GM19351 (cell line): ENCODE results near the gene EPHB2.

Experiments
- ATAC-seq: cut with Tn5 transposase; IDR thresholded peaks from one replicate; pipeline ENCODE4 v1.9.1; 2021; ENCODE audit warnings: mild to moderate bottlenecking, moderate library complexity; ENCODE audit not compliant: unreplicated experiment

Gene EPHB2

GRCh38 chr1:22749919-22750684 is 39.5 kb downstream of the EPHB2 start:
- no peak for ATAC-seq

- no peak for ATAC-seq
These were observed 40.0 kb downstream of the EPHB2 start for GRCh38 chr1:22750685-22751051.

- ATAC-seq, result no peak
These were observed 40.5 kb downstream of the EPHB2 start for GRCh38 chr1:22751124-22751531.

- no peak for ATAC-seq
These were observed 41.7 kb downstream of the EPHB2 start for GRCh38 chr1:22752339-22752738.

- no peak for ATAC-seq
These were observed 42.9 kb downstream of the EPHB2 start for GRCh38 chr1:22753481-22753971.

- peak; percentile 76 for ATAC-seq
These were observed 43.6 kb downstream of the EPHB2 start for GRCh38 chr1:22754106-22754768.

GRCh38 chr1:22754824-22755223 is 44.2 kb downstream of the EPHB2 start:
- no peak for ATAC-seq

GRCh38 chr1:22755641-22756040 is 45.0 kb downstream of the EPHB2 start:
- no peak for ATAC-seq

GRCh38 chr1:22756125-22756735 is 45.6 kb downstream of the EPHB2 start:
- ATAC-seq, result no peak

- no peak for ATAC-seq
These were observed 49.8 kb downstream of the EPHB2 start for GRCh38 chr1:22760455-22760854.

GRCh38 chr1:22761101-22761500 is 50.5 kb downstream of the EPHB2 start:
- ATAC-seq, result no peak

GRCh38 chr1:22761821-22762220 is 51.2 kb downstream of the EPHB2 start:
- no peak for ATAC-seq

GRCh38 chr1:22763487-22764200 is 53.0 kb downstream of the EPHB2 start:
- peak; percentile 68 for ATAC-seq

GRCh38 chr1:22767852-22768251 is 57.2 kb downstream of the EPHB2 start:
- no peak for ATAC-seq

GRCh38 chr1:22769932-22770331 is 59.3 kb downstream of the EPHB2 start:
- ATAC-seq, result no peak

GRCh38 chr1:22772014-22772413 is 61.4 kb downstream of the EPHB2 start:
- ATAC-seq, result no peak

GRCh38 chr1:22773981-22774832 is 63.6 kb downstream of the EPHB2 start:
- ATAC-seq, result no peak

GRCh38 chr1:22774833-22775182 is 64.2 kb downstream of the EPHB2 start:
- no peak for ATAC-seq

- no peak for ATAC-seq
These were observed 64.8 kb downstream of the EPHB2 start for GRCh38 chr1:22775478-22775877.

- no peak for ATAC-seq
These were observed 65.5 kb downstream of the EPHB2 start for GRCh38 chr1:22776035-22776613.
